ENCODE measurements around the gene GPRASP3.

DNA sequence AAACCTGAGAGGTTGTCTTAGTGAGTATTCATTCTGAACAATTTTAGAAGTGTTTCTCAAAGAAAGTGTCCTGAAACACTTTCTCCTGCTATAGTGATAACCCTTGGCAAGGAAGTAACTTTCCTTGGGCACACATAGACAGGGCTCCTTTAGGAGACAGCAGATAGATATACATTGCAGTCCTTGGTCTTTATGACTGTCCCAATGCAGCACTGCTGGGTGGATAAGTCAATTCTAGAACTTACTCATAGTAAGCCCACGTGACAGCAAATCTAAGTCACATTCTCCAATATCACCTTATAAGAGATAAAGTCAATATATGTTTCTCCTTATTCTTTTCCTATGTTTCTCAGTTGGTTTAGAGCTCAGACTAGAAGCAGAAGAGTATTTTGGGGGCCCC, 46.7 kb downstream of the GPRASP3 start:
- TF ChIP-seq, protein P1, sequence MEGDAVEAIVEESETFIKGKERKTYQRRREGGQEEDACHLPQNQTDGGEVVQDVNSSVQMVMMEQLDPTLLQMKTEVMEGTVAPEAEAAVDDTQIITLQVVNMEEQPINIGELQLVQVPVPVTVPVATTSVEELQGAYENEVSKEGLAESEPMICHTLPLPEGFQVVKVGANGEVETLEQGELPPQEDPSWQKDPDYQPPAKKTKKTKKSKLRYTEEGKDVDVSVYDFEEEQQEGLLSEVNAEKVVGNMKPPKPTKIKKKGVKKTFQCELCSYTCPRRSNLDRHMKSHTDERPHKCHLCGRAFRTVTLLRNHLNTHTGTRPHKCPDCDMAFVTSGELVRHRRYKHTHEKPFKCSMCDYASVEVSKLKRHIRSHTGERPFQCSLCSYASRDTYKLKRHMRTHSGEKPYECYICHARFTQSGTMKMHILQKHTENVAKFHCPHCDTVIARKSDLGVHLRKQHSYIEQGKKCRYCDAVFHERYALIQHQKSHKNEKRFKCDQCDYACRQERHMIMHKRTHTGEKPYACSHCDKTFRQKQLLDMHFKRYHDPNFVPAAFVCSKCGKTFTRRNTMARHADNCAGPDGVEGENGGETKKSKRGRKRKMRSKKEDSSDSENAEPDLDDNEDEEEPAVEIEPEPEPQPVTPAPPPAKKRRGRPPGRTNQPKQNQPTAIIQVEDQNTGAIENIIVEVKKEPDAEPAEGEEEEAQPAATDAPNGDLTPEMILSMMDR (conservative IDR thresholded peaks at IDR 0.05; ENCODE audit: low read depth, low read length), result no peak
- TF ChIP-seq EZH2 (IDR thresholded peaks at IDR 0.05; ENCODE audit: borderline replicate concordance, low read depth, low read length, poor library complexity, severe bottlenecking), result no peak

Data from A673 (cell line).